ENCODE data around the gene PIK3R5.

PIK3R5 gene

DNA sequence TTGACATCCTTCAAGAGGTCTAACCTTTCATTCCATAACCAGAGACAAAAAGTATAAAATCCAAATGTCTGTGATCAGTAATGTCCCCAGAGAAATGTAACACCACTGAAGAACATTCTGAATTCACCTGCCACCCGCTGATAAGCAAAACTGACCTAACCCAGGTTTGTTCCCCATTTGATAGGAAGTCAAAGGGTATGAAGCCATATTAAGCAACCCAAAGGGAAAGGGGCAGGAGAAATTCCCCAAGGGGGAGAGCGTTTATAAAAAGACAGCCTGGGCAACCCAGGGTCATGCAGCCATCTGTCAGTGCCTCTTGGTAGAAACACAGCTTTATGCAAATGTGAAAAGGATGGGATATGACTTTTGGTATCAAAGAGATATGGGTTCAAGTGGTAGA is 67.4 kb downstream of the PIK3R5 start:
- TF ChIP-seq, protein P1, sequence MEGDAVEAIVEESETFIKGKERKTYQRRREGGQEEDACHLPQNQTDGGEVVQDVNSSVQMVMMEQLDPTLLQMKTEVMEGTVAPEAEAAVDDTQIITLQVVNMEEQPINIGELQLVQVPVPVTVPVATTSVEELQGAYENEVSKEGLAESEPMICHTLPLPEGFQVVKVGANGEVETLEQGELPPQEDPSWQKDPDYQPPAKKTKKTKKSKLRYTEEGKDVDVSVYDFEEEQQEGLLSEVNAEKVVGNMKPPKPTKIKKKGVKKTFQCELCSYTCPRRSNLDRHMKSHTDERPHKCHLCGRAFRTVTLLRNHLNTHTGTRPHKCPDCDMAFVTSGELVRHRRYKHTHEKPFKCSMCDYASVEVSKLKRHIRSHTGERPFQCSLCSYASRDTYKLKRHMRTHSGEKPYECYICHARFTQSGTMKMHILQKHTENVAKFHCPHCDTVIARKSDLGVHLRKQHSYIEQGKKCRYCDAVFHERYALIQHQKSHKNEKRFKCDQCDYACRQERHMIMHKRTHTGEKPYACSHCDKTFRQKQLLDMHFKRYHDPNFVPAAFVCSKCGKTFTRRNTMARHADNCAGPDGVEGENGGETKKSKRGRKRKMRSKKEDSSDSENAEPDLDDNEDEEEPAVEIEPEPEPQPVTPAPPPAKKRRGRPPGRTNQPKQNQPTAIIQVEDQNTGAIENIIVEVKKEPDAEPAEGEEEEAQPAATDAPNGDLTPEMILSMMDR (IDR thresholded peaks at IDR 0.05; ENCODE audit: low read depth, low read length): no peak
- TF ChIP-seq POLR2A (IDR thresholded peaks at IDR 0.05; ENCODE audit: extremely low read depth, insufficient read length) (no peak), MYC (IDR thresholded peaks at IDR 0.05; ENCODE audit: low read depth, low read length) (no peak)
- TF ChIP-seq, protein P2, sequence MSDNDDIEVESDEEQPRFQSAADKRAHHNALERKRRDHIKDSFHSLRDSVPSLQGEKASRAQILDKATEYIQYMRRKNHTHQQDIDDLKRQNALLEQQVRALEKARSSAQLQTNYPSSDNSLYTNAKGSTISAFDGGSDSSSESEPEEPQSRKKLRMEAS (IDR thresholded peaks at IDR 0.05; ENCODE audit: low read depth, low read length): no peak
- H3K4me3 ChIP-seq (ENCODE audit: low read depth, low read length): no peak overlapping the region
- peak; percentile 55 for DNase-seq (ENCODE audit: low read depth)

DNA sequence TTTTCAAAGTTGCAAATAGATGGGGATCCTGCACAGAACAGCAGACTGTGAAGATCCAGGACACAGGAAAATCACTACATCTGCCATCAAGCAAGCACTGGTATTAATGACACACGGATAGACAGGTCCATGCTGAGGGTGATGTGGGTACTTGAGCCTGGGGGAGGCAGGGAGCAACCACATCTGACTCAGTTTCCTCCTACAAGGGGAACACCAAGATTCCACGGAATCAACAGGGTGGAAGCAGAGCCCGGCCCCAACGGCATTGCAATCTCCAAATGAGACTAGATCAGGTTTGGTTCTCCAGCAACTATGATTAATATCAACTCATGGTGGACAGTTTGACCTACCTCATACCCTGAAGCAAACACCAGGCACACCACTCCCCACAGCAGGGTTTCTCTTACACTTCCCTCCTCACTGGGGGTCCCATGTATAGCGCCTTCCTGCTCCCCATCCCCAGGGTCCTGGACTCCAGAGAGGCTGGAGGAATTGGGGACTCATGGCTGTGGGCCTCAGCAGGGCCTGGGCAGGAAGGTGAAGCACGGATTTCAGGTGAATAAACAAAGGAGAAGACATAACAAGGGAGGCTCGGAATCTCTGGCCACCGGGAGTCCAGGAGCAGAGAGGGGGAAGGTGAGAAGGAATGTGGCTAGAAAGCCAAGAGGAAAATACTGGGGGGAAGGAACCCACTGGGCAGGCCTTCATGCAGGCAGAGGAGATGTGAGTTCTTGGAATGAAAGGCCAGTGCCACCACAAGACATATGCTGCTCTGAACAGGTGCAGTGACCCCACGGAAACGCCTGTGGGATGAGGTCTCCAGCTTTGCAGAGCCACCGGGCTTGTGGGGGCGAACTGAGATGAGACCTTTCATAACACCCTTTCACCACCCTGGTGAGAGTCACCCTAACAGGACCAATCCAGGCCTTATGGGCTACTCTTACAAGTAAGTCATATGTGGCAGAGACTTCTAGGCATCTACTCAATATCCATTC is 68.6 kb downstream of the PIK3R5 start:
- DNase-seq (ENCODE audit: low read depth): no peak
- H3K4me3 ChIP-seq (ENCODE audit: low read depth, low read length): no peak overlapping the region
- TF ChIP-seq POLR2A (IDR thresholded peaks at IDR 0.05; ENCODE audit: extremely low read depth, insufficient read length) (no peak), MYC (IDR thresholded peaks at IDR 0.05; ENCODE audit: low read depth, low read length) (no peak)
- TF ChIP-seq, protein P2 (IDR thresholded peaks at IDR 0.05; ENCODE audit: low read depth, low read length): no peak
- TF ChIP-seq, protein P1 (IDR thresholded peaks at IDR 0.05; ENCODE audit: low read depth, low read length): no peak

GRCh38 chr17:8896087-8896486 is 69.4 kb downstream of the PIK3R5 start:
- TF ChIP-seq, protein P2 (IDR thresholded peaks at IDR 0.05; ENCODE audit: low read depth, low read length): no peak
- no peak for TF ChIP-seq POLR2A (IDR thresholded peaks at IDR 0.05; ENCODE audit: extremely low read depth, insufficient read length)
- TF ChIP-seq, protein P1 (IDR thresholded peaks at IDR 0.05; ENCODE audit: low read depth, low read length): no peak
- TF ChIP-seq MYC (IDR thresholded peaks at IDR 0.05; ENCODE audit: low read depth, low read length): no peak

DNA sequence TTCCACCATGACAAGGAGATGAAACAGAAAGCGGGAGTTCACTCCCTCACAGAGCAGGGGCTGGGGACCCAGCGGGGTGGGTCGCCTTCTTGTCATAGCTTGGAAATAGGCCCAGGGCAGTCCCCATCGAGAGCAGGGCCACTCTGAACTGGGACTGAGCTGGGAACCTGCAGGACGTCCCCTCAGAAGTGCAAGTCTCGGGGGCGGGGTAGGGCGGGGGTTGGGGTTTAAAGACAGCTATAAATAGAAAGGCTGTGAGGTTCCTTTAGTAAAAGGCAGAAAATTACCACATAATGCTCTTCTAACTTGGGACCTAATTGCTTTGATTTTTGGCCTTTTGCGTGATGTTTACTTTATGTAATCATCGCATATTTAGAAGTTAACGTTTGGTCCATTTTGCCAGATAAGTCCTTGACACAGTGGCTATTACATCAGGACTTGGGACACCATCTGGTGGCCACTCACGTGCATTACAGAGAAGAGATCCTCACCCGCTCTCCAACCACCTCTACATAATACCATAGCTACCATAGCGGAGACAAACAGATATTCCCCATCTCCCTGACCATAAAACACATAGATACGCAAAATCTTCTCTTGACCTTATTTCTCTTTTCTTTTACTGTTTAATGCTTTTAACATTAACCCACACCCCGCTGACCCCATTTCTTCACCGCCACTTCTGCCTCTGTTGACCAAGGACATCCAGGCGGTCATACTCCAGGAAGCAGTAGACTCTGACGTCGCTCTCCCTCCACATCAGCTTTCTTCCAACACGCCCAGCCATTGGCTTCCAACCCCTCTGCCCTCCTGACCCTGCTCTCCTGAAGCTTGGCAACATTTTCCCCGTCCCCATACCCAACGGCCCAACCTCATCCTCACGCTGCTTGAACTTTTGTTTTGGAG is 70.6 kb downstream of the PIK3R5 start:
- H3K4me3 ChIP-seq (ENCODE audit: low read depth, low read length): no peak overlapping the region
- no peak for TF ChIP-seq MYC (IDR thresholded peaks at IDR 0.05; ENCODE audit: low read depth, low read length)
- TF ChIP-seq, protein P2 (IDR thresholded peaks at IDR 0.05; ENCODE audit: low read depth, low read length): peak; percentile 58
- TF ChIP-seq, protein P1 (IDR thresholded peaks at IDR 0.05; ENCODE audit: low read depth, low read length): peak; percentile 66
- peak; percentile 67 for DNase-seq (ENCODE audit: low read depth)

More at GRCh38 chr17:8896087-8896486, 69.4 kb downstream of the PIK3R5 start:
- DNase-seq (ENCODE audit: low read depth): no peak
- H3K4me3 ChIP-seq (ENCODE audit: low read depth, low read length): no peak overlapping the region

GRCh38 chr17:8894202-8894671 is 71.3 kb downstream of the PIK3R5 start:
- no peak for DNase-seq (ENCODE audit: low read depth)
- H3K4me3 ChIP-seq (ENCODE audit: low read depth, low read length): no peak overlapping the region

More at GRCh38 chr17:8894202-8894671, 71.3 kb downstream of the PIK3R5 start:
- TF ChIP-seq, protein P1 (IDR thresholded peaks at IDR 0.05; ENCODE audit: low read depth, low read length): no peak
- TF ChIP-seq, protein P2 (IDR thresholded peaks at IDR 0.05; ENCODE audit: low read depth, low read length): no peak
- TF ChIP-seq MYC (IDR thresholded peaks at IDR 0.05; ENCODE audit: low read depth, low read length) (no peak), POLR2A (IDR thresholded peaks at IDR 0.05; ENCODE audit: extremely low read depth, insufficient read length) (no peak)
